ENCODE results near the gene EP400.
A peak's percentile ranks its signal among the peaks of the same experiment; 100 is the strongest.

The EP400 gene

GRCh38 chr12:131909081-131909751 is 40.5 kb upstream of the EP400 start:
- Mint-ChIP-seq H3K4me1 (peaks cover 9% of the 10 kb centered on the region), H3K9me3 (no peaks in the 10 kb centered on the region), H3K4me3 (no peak overlapping the region), H3K27me3 (no peaks in the 10 kb centered on the region), H3K27ac (no peak overlapping the region), H3K36me3 (peaks cover 3% of the 10 kb centered on the region)
- CTCF ChIA-PET, result no interaction called here
- no peak for DNase-seq

- peaks cover 3% of the 10 kb centered on the region for H3K36me3 Mint-ChIP-seq
Measured at GRCh38 chr12:131909752-131910219, 40.0 kb upstream of the EP400 start.

GRCh38 chr12:131910302-131911027 is 39.3 kb upstream of the EP400 start:
- Mint-ChIP-seq H3K27ac (no peak overlapping the region), H3K4me3 (no peak overlapping the region), H3K4me1 (peaks cover 4% of the 10 kb centered on the region), H3K27me3 (no peaks in the 10 kb centered on the region), H3K36me3 (peaks cover 3% of the 10 kb centered on the region), H3K9me3 (no peaks in the 10 kb centered on the region)
- CTCF ChIA-PET, result no interaction called here
- no peak for DNase-seq

More at GRCh38 chr12:131909752-131910219, 40.0 kb upstream of the EP400 start:
- peaks cover 9% of the 10 kb centered on the region for H3K4me1 Mint-ChIP-seq
- H3K27me3 Mint-ChIP-seq, result no peaks in the 10 kb centered on the region
- H3K9me3 Mint-ChIP-seq, result no peaks in the 10 kb centered on the region
- H3K27ac Mint-ChIP-seq, result no peak overlapping the region
- H3K4me3 Mint-ChIP-seq, result no peak overlapping the region
- no peak for DNase-seq
- CTCF ChIA-PET, result no interaction called here

DNA sequence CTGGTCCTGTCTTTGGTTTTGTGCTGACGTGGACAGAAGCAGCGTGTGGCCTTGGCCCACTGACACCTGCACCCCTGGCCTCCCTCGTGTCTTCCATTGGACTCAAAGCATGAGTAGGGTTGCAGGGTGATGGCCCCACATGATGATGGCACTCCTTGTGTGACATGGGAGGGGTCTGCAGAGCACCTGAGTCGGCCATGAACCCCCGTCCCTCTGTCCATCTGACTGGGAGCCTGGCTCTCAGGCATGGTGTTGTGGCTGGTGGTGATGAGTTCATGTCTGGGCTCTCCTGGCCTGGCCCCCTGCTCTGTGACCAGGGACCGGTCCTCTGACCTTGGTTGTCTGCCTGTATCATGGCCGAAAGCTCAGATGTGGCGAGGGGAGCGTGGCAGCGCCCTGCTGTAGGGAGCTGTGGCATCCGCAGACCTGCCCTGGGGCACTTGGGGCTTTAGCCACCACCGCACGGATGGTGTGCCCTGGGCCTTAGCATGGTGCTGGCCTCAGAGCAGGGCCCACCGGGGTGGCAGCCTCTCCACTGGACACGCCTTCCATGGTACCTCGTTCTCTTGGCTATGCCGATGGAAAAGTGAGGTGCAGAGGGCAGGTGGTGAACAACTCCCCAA is 38.6 kb upstream of the EP400 start:
- CTCF ChIA-PET, result no interaction called here
- no peak overlapping the region for H3K27ac Mint-ChIP-seq
- H3K27me3 Mint-ChIP-seq, result no peaks in the 10 kb centered on the region
- no peaks in the 10 kb centered on the region for H3K9me3 Mint-ChIP-seq
- no peaks in the 10 kb centered on the region for H3K4me1 Mint-ChIP-seq
- no peak overlapping the region for H3K4me3 Mint-ChIP-seq
- H3K36me3 Mint-ChIP-seq, result peaks cover 3% of the 10 kb centered on the region
- no peak for DNase-seq

GRCh38 chr12:131911851-131912477 is 37.8 kb upstream of the EP400 start:
- Mint-ChIP-seq H3K4me1 (no peaks in the 10 kb centered on the region), H3K36me3 (peaks cover 3% of the 10 kb centered on the region), H3K27me3 (no peaks in the 10 kb centered on the region), H3K4me3 (no peak overlapping the region), H3K9me3 (no peaks in the 10 kb centered on the region), H3K27ac (no peak overlapping the region)
- CTCF ChIA-PET, result no interaction called here
- DNase-seq, result no peak

DNA sequence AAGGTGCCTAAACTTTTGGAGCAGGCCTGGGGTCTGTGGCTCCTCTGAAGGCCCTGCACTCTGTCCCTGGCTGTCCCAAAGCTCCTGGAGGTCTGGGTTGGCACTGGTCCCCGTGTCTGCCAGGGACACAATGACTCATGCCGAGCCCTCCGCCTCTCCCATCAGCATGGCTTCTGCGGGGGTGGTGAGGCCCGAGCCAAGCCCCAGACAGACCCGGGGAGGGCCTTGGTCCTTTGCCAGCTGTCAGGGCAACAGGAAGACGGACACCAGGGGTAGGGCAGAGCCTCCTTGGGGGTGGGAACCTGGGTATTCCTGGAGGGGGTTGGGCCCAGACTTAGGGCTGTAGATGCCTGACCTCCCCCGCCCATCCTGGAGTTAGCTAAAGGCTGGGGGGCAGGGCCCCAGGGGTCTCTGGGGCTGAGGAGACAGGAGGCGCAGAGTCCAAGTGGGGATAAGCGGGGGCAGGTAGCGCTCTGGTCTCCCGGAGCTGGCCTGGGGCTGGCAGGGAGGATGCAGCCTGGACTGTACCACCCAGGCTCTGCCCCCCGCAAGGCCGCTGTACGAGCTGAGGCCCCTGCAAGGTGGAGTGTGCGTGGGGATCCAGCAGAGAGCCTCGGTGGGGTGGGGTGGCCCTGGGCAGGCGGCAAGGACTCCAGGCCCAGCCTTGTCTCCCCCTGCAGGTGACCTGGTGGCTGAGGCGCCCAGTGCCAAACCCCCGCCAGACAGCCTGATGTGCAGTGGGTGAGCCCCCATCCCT is 37.0 kb upstream of the EP400 start:
- CTCF ChIA-PET, result no interaction called here
- Mint-ChIP-seq H3K9me3 (no peaks in the 10 kb centered on the region), H3K4me1 (no peaks in the 10 kb centered on the region), H3K27me3 (no peaks in the 10 kb centered on the region), H3K27ac (no peak overlapping the region), H3K4me3 (no peak overlapping the region), H3K36me3 (peaks cover 5% of the 10 kb centered on the region)
- DNase-seq, result no peak

DNA sequence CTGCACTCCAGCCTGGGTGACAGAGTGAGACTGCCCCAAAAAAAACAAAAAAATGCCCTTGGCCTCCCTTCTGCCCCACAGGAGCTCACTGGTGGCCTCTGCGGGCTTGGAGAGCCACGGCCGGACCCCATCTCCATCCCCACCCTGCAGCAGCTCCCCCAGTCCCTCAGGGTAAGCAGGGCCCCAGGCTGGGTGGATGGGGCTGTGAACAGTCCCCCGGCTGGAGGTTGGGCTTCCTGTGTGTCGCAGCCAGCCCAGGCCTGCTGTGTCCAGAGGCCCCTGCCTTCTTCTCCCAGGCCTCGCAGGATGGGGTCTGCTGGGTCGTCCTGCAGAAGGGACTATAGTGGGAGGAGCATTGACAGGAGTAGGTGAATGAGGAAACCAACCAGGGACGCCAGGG is 36.1 kb upstream of the EP400 start:
- CTCF ChIA-PET, result no interaction called here
- DNase-seq, result no peak
- no peaks in the 10 kb centered on the region for H3K4me1 Mint-ChIP-seq
- H3K27me3 Mint-ChIP-seq, result no peaks in the 10 kb centered on the region
- H3K27ac Mint-ChIP-seq, result no peak overlapping the region
- H3K4me3 Mint-ChIP-seq, result no peak overlapping the region
- no peaks in the 10 kb centered on the region for H3K9me3 Mint-ChIP-seq
- peaks cover 5% of the 10 kb centered on the region for H3K36me3 Mint-ChIP-seq

DNA sequence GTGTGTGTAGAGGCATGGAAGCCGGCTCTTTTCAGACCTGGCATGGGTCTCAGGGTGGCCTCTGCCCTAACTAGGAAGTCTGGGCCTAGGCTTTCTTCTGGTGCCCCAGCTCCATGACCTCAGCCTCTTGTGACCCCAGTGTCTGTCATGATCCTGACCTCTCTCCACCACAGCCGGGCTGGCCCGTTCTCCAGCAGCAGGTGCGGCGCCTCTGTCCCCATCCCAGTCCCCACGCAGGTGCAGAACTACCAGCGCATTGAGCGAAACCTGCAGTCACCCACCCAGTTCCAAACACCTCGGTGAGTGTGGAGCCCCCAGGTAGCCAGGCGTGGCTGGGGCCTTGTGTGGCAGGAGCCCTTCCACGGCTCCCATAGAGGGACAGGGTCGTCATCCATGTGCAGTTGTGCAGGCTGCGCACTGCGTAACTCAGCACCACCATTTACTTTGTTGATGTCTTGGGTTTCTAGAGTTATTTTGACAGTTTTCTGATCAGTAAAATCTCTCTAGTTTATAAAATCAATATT is 35.5 kb upstream of the EP400 start:
- H3K27me3 Mint-ChIP-seq, result no peaks in the 10 kb centered on the region

GRCh38 chr12:131915000-131915689 is 34.6 kb upstream of the EP400 start:
- CTCF ChIA-PET, result no interaction called here
- Mint-ChIP-seq H3K9me3 (no peaks in the 10 kb centered on the region), H3K27me3 (no peaks in the 10 kb centered on the region), H3K4me1 (no peaks in the 10 kb centered on the region), H3K4me3 (no peak overlapping the region), H3K27ac (no peak overlapping the region), H3K36me3 (peaks cover 2% of the 10 kb centered on the region)
- no peak for DNase-seq

More for the DNA sequence above, 35.5 kb upstream of the EP400 start:
- Mint-ChIP-seq H3K9me3 (no peaks in the 10 kb centered on the region), H3K36me3 (peaks cover 2% of the 10 kb centered on the region), H3K27ac (peak overlapping the region; percentile 45), H3K4me1 (no peaks in the 10 kb centered on the region), H3K4me3 (no peak overlapping the region)
- CTCF ChIA-PET, result no interaction called here
- DNase-seq, result no peak

- H3K9me3 Mint-ChIP-seq, result no peaks in the 10 kb centered on the region
- CTCF ChIA-PET, result no interaction called here
- no peak overlapping the region for H3K4me3 Mint-ChIP-seq
Measured at GRCh38 chr12:131915823-131916222, 33.9 kb upstream of the EP400 start.

GRCh38 chr12:131916306-131917138 is 33.2 kb upstream of the EP400 start:
- Mint-ChIP-seq H3K4me3 (no peak overlapping the region), H3K4me1 (no peaks in the 10 kb centered on the region), H3K36me3 (peaks cover 5% of the 10 kb centered on the region), H3K9me3 (no peaks in the 10 kb centered on the region), H3K27ac (no peak overlapping the region), H3K27me3 (no peaks in the 10 kb centered on the region)
- CTCF ChIA-PET, result no interaction called here
- no peak for DNase-seq

More at GRCh38 chr12:131915823-131916222, 33.9 kb upstream of the EP400 start:
- no peak for DNase-seq
- Mint-ChIP-seq H3K36me3 (peaks cover 5% of the 10 kb centered on the region), H3K27me3 (no peaks in the 10 kb centered on the region), H3K27ac (no peak overlapping the region), H3K4me1 (no peaks in the 10 kb centered on the region)

GRCh38 chr12:131917139-131917710 is 32.5 kb upstream of the EP400 start:
- no peaks in the 10 kb centered on the region for H3K27me3 Mint-ChIP-seq
- no peak overlapping the region for H3K27ac Mint-ChIP-seq
- CTCF ChIA-PET, result no interaction called here
- peak; percentile 38 for DNase-seq
- no peaks in the 10 kb centered on the region for H3K4me1 Mint-ChIP-seq
- H3K36me3 Mint-ChIP-seq, result peaks cover 7% of the 10 kb centered on the region
- H3K9me3 Mint-ChIP-seq, result no peaks in the 10 kb centered on the region
- H3K4me3 Mint-ChIP-seq, result no peak overlapping the region
